ENCODE data around the gene FKBP4.

FKBP4 gene

GRCh38 chr12:2813214-2814185 lies 18.7 kb downstream of the FKBP4 start:
- no peak for DNase-seq (ENCODE audit: low read depth in 2 of 2)

- DNase-seq (ENCODE audit: low read depth in 2 of 2) = no peak
Measured at GRCh38 chr12:2819810-2820209, 25.0 kb downstream of the FKBP4 start.

DNA sequence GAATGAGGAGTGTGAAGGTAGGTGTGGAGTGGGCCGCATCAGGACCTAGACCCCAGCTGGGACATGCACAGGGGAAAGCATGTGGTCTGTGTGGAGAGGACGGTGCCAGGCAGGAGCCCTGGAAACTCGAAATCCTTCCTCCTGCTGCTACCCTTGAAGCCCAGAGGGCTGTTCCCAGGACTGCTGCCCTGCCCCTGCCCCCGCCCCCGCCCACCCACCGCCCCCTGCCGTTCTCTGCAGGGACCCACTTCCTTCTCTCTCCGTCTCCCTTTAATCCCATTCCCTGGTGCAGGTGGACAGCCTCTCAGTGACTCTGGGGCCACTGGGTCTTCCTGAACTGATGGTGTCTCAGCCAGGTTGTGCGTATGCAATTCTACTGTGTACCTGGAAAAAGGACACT lies 25.7 kb downstream of the FKBP4 start:
- DNase-seq (ENCODE audit: low read depth in 2 of 2) = no peak

GRCh38 chr12:2823483-2823882 lies 28.7 kb downstream of the FKBP4 start:
- no peak for DNase-seq (ENCODE audit: low read depth in 2 of 2)

- DNase-seq (ENCODE audit: low read depth in 2 of 2) = no peak
Measured at GRCh38 chr12:2824541-2824940, 29.8 kb downstream of the FKBP4 start.

DNA sequence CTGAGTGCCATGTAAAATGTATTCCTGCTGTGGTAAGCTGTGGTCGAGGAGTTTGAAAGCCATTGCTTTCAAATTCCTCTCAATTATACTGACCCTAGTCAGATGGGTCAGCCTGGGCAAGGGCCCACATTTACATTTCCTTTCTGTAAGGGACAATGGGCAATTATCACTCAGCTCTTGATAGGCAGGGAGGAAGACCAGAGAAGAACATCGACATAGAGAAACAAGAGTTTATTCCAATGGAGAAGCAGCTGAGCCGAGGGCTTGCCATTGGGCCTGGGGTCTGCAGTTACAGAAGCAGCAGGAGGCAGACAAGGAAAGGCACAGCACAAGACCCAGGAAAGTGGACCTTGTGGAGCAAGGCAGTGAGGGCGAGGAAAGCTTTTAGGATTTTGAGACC lies 30.4 kb downstream of the FKBP4 start:
- DNase-seq (ENCODE audit: low read depth in 2 of 2) = no peak

GRCh38 chr12:2826036-2826435 lies 31.3 kb downstream of the FKBP4 start:
- no peak for DNase-seq (ENCODE audit: low read depth in 2 of 2)

GRCh38 chr12:2826721-2827515 lies 32.1 kb downstream of the FKBP4 start:
- DNase-seq (ENCODE audit: low read depth in 2 of 2) = no peak

GRCh38 chr12:2829275-2829674 lies 34.5 kb downstream of the FKBP4 start:
- no peak for DNase-seq (ENCODE audit: low read depth in 2 of 2)

GRCh38 chr12:2832550-2833127 lies 37.9 kb downstream of the FKBP4 start:
- no peak for DNase-seq (ENCODE audit: low read depth in 2 of 2)

GRCh38 chr12:2833327-2833726 lies 38.6 kb downstream of the FKBP4 start:
- no peak for DNase-seq (ENCODE audit: low read depth in 2 of 2)

- DNase-seq (ENCODE audit: low read depth in 2 of 2) = no peak
Measured at GRCh38 chr12:2833810-2834209, 39.0 kb downstream of the FKBP4 start.

DNA sequence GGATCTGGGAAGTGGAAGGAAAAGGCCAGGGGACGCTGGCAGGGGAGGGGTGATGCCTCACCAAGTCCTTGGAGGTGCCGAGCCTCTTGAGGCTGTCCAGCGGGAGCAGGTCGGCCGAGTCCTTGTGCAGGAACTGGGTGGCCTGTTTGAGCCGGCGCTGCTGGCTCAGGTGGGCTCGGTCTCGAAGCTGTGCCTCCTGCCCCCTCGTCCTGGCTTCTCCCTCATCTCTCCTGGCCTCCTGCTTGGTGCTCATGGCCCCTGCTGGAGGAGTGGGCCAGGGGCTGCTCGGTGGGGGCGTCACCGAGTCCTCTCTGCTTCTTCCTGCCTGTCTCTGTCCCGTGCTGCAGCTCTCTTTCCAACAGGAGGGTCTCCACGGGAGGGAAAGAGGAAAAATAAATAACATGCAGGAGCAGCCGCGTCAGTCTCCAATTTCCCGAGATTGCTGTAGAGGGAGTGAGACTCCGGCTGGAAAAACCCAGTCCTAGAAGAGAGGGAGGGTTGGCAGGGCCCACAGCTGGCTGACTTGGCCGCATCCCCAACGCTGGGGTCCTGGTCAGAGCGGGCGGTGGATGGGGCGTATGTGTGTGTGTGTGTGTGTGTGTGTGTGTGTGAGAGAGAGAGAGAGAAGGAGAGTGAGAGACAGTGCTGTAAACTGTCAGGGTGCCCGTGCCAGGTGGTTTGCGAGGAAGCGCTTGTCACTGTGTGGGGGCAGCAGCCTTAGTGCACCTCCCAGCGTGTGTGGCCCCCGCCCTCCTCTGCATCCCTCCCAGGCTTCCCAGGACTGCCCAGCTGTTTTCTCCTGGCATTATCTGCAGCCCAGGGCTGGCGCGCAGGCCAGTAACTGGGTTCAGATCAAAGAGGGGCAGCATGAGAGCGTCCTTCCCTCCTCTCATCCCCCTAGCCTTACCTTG lies 40.1 kb downstream of the FKBP4 start, which contains the start of gene NRIP2:
Gene NRIP2, minus strand, starts transcription at position 455 of the 911 bp plus-strand sequence. Its CDS starts 52 bp downstream, at position 403.
- no peak for DNase-seq (ENCODE audit: low read depth in 2 of 2)

DNA sequence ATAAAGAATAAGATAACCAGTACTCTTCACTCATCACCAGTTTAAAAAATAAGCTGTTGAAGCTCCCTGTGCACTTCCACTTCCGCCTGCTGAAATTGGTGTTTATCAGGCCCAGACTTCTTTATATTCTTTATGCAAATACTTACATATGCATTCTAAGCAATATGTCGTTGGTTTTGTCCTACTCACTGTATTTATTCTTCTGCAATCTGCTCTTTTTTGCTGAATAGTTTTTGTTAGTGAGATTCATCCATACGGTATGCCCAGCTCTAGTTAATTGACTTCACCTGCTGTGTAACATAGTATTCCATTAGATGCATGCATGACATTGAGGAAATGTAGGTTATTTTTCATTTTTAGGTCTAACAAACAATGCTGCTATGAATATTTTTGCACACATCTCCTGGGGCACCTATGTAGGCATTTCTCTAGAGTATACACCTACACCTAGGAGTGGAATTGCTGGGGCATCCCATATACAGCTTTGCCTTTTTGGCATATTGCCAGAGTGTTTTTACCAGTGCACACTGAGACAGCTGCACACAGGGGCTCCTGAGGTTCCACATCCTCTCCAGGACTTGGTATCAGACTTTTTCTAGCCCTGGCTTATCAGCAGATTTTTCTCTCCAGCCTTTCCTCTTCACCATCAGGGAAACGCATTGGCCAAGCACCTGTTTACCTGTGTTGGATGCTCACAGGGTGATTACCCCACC lies 41.1 kb downstream of the FKBP4 start:
- DNase-seq (ENCODE audit: low read depth in 2 of 2) = no peak

DNA sequence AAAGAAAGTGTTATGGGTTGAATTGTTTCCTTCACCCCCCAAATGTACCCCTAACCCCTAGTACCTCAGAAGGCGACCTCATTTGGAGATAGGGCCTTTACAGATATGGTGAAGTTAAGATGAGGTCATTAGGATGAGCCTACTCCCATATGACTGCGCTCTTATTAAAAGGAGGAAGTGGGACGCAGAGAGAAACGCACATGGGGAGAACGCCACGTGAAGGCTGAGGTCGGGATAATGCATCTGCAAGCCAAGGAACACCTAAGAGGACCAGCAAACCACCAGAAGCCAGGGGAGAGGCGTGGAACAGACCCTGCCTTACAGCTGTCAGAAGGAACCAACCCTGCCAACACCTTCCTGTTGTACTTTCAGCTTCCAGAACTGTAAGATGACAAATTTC lies 41.8 kb downstream of the FKBP4 start:
- no peak for DNase-seq (ENCODE audit: low read depth in 2 of 2)

DNA sequence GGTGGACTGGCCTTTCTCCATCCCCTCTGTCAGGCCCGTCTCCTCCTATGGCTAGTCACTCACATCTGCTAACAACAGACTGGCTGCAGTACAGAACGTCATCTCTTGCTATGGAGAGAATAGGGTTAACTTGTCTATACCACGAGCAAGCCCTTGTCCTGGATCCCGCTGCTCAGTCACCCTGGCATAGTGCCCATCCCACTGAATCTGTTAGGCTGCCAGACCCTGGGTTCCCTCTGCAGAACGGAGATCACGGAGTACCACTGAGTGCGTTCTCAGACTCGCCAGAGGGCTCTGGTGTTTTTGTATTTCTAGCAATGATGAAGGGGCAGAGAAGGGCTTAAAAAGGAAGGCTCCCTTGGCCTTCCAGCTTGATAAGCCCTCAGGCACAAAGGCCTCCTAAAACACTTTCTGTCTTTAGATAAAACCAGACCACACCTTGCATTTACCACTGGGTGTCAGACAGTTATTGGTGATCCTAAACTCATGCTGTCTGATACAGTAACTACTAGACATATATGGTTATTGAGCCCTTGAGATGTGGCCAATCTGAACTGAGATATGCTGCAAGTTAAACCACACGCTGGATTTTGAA lies 46.4 kb downstream of the FKBP4 start:
- DNase-seq (ENCODE audit: low read depth in 2 of 2) = no peak

DNA sequence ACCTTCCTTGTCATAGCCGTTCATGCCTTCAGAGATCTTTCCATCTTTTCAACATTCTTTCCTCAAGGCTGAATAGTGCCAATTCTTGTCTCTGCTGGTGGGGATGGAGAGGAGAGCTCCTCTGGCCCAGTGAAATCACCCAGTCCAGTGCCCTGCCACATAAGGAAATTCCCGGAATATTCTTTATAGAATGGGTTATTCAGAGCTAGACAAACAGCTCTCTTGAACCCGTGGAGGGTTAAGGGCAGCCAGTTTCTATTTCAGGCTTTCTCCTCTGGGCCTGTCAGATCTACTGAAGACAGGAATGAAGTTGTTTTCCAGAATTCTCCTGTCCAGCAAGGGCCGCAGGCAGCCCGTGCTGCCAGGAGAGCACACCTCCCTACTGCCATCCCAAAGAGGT lies 48.2 kb downstream of the FKBP4 start:
- no peak for DNase-seq (ENCODE audit: low read depth in 2 of 2)

DNA sequence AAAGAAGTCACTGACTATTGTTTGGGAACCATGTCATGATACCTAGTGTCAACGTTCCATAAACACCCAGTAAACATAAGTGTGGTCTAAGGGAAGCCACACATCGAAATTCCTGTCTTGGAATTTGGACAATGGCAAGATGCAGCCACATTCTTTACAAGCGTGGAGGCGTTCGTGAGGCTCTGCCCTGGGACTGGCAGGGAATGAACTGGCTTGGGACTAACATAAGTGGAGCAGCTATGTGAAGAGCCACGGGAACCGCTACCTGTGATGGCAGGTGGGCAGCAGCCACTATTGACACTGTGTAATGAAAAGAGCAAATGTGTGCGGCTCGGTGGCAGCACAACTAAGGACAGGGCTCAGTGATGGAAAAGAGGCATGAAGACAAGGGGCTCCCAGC lies 50.0 kb downstream of the FKBP4 start:
- DNase-seq (ENCODE audit: low read depth in 2 of 2) = no peak

- DNase-seq (ENCODE audit: low read depth in 2 of 2) = no peak
Measured at GRCh38 chr12:2845280-2845679, 50.5 kb downstream of the FKBP4 start.

GRCh38 chr12:2851931-2852330 lies 57.2 kb downstream of the FKBP4 start:
- DNase-seq (ENCODE audit: low read depth in 2 of 2) = no peak

Data from stimulated activated CD4-positive, alpha-beta T cell treated with anti-CD3 and anti-CD28 coated beads, Interleukin-1b, Interleukin-23, amount 100 ng/mL, for 4 hours (primary cell).